Stimulated activated CD8-positive, alpha-beta memory T cell treated with anti-CD3 and anti-CD28 coated beads, Interleukin-15, amount 100 ng/mL, for 4 hours (primary cell): Measurements from ENCODE around the gene STAM.

Source experiments
- DNase-seq, 2 donors: peaks; one replicate each; pipeline ENCODE4 v3.0.0-alpha.2; 2020; ENCODE audit warnings: low read depth in 2 of 2

The STAM gene

GRCh38 chr10:17730667-17731066, 86.7 kb downstream of the STAM start:
- DNase-seq = no peak

- no peak for DNase-seq
Observed at GRCh38 chr10:17731331-17732020, 87.5 kb downstream of the STAM start.

- no peak for DNase-seq
Observed at GRCh38 chr10:17733620-17734019, 89.7 kb downstream of the STAM start.

GRCh38 chr10:17734432-17735080, 90.6 kb downstream of the STAM start:
- DNase-seq = no peak

GRCh38 chr10:17735166-17735941, 91.4 kb downstream of the STAM start:
- no peak for DNase-seq

- no peak for DNase-seq
Observed at GRCh38 chr10:17736223-17736622, 92.3 kb downstream of the STAM start.

GRCh38 chr10:17737027-17737965, 93.3 kb downstream of the STAM start:
- no peak for DNase-seq

GRCh38 chr10:17740668-17741067, 96.7 kb downstream of the STAM start:
- no peak for DNase-seq

GRCh38 chr10:17742918-17743317, 99.0 kb downstream of the STAM start:
- DNase-seq = peak; percentile 10 to 43

GRCh38 chr10:17743437-17743836, 99.5 kb downstream of the STAM start:
- no peak for DNase-seq

- no peak for DNase-seq
Observed at GRCh38 chr10:17744341-17744861, 100.5 kb downstream of the STAM start.

- no peak for DNase-seq
Observed at GRCh38 chr10:17747883-17748550, 104.1 kb downstream of the STAM start.

GRCh38 chr10:17749890-17750289, 105.9 kb downstream of the STAM start:
- DNase-seq = no peak

GRCh38 chr10:17751781-17752445, 108.0 kb downstream of the STAM start, which contains the start of gene TMEM236:
Gene TMEM236, plus strand, starts transcription at chr10:17752201. Its CDS starts 95 bp downstream, at chr10:17752296.
- no peak for DNase-seq

GRCh38 chr10:17756557-17757217, 112.7 kb downstream of the STAM start:
- DNase-seq = no peak

GRCh38 chr10:17758200-17758599, 114.2 kb downstream of the STAM start:
- DNase-seq = no peak

GRCh38 chr10:17758896-17759295, 114.9 kb downstream of the STAM start:
- no peak for DNase-seq

GRCh38 chr10:17764142-17764541, 120.2 kb downstream of the STAM start:
- DNase-seq = no peak

- no peak for DNase-seq
Observed at GRCh38 chr10:17765602-17766001, 121.7 kb downstream of the STAM start.
